ENCODE results near the gene PIP4K2A.

DNA sequence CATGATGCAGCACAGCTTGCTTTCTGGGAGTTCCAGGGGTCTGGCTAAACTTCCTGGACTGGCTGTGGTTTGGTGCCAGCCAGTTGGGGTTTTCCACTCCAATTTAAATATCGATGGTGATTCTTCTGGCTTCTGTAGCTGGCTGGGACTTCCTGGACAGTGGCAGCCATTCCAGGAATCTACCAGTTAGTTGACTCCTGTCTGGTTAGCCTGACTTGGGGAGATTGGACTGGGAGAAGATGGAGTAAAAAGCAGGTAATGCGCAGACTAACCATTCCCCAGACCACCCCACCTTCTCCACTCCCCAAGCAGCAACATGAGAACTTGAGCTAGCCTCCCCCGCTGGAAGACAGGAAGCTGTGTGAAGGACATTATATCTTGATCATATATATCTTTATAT lies 6.3 kb upstream of the PIP4K2A start:
- TF ChIP-seq POLR2A (IDR thresholded peaks at IDR 0.05) = no peak
- TF ChIP-seq, protein P1, sequence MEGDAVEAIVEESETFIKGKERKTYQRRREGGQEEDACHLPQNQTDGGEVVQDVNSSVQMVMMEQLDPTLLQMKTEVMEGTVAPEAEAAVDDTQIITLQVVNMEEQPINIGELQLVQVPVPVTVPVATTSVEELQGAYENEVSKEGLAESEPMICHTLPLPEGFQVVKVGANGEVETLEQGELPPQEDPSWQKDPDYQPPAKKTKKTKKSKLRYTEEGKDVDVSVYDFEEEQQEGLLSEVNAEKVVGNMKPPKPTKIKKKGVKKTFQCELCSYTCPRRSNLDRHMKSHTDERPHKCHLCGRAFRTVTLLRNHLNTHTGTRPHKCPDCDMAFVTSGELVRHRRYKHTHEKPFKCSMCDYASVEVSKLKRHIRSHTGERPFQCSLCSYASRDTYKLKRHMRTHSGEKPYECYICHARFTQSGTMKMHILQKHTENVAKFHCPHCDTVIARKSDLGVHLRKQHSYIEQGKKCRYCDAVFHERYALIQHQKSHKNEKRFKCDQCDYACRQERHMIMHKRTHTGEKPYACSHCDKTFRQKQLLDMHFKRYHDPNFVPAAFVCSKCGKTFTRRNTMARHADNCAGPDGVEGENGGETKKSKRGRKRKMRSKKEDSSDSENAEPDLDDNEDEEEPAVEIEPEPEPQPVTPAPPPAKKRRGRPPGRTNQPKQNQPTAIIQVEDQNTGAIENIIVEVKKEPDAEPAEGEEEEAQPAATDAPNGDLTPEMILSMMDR (IDR thresholded peaks at IDR 0.05) = no peak

Measured in prostate gland (tissue), 2 donors.